HepG2 (cell line): ENCODE results near the gene TTLL12. TPM values are rescaled to one million over a fixed set of nuclear protein-coding genes. Genes with fewer than 3 reads are reported as not detected.

ENCODE experiments used
- ATAC-seq: fragments of 200-7000 bp; cut with Tn5 transposase; 3 replicates; pipeline ENCODE4 v1.9.1; 2020; ENCODE audit warnings: mild to moderate bottlenecking, moderate library complexity
- BruUV-seq: library from RNA; stranded (reverse); fragments of 400-500 nt; replicated peaks from 2 replicates; lab custom pipeline; 2021; lab: Mats Ljungman, UMichigan
- CTCF ChIA-PET: fragments of 300-600 bp; formaldehyde crosslinking; extraction: SDS; loops from one replicate; lab custom pipeline; 2021; ENCODE audit warnings: low total read pairs, inconsistent platforms, low intra/inter-chr PET ratio; lab: Yijun Ruan, JAX
- POLR2A ChIA-PET: fragments of 350-600 bp; sonication (Branson Sonifier 250); formaldehyde crosslinking; loops from one replicate; lab custom pipeline; 2020; ENCODE audit warnings: antibody characterized with exemption, inconsistent platforms; lab: Yijun Ruan, JAX
- DNase-seq: peaks from one replicate; pipeline ENCODE4 v3.0.0-alpha.2; 2015; ENCODE audit warnings: low spot score
- FAIRE-seq: peaks from 3 replicates; lab custom pipeline; 2011; peaks lifted over from hg19 to GRCh38; lab: Jason Lieb, UNC
- H2AFZ ChIP-seq: one replicate; pipeline ENCODE4 v1.6.1; 2011; ENCODE audit warnings: low read length, inconsistent platforms
- H3K27ac ChIP-seq: fragments of 300-600 bp; 3 replicates; pipeline ENCODE4 v1.8.0; 2011; ENCODE audit warnings: mixed run types, mild to moderate bottlenecking, mixed read lengths, low read length, inconsistent platforms; ENCODE audit not compliant: insufficient read depth; ENCODE audit errors: extremely low read length
- H3K27me3 ChIP-seq, 2 experiments: fragments of 200-600 bp in 1 of 2; 2 replicates in 1 of 2; 3 replicates in 1 of 2; pipeline versions ENCODE4 v1.6.0 to v1.8.0; 2011; ENCODE audit warnings: low read length in 2 of 2, mild to moderate bottlenecking in 2 of 2, moderate library complexity in 2 of 2, inconsistent platforms in 1 of 2; ENCODE audit not compliant: insufficient read depth in 2 of 2, control insufficient read depth in 1 of 2
- H3K36me3 ChIP-seq, 2 experiments: fragments of 200-600 bp in 1 of 2; replicated peaks in 1 of 2; 2 replicates in 1 of 2; 3 replicates in 1 of 2; pipeline versions ENCODE4 v1.5.1 to v1.8.0; 2011; ENCODE audit warnings: low read length in 2 of 2, inconsistent platforms in 1 of 2; ENCODE audit not compliant: insufficient read depth in 2 of 2, control insufficient read depth in 1 of 2
- H3K4me1 ChIP-seq: 2 replicates; pipeline ENCODE4 v1.5.1; 2012; ENCODE audit warnings: low read length, inconsistent platforms; ENCODE audit not compliant: insufficient read depth
- H3K4me2 ChIP-seq: 2 replicates; pipeline ENCODE4 v1.6.0; 2011; ENCODE audit warnings: low read depth, low read length, inconsistent platforms
- H3K4me3 ChIP-seq, 3 experiments: fragments of 200-600 bp in 1 of 3; sonication (generic), shearing (Covaris generic) in 1 of 3; replicated peaks in 1 of 3; 2 replicates each; pipeline ENCODE4 v1.5.1; 2011 to 2016; ENCODE audit warnings: low read length in 3 of 3, inconsistent platforms in 2 of 3, low read depth in 2 of 3, mild to moderate bottlenecking in 2 of 3, control low read depth in 1 of 3, mixed read lengths in 1 of 3; ENCODE audit not compliant: insufficient read depth in 1 of 3
- H3K79me2 ChIP-seq: one replicate; pipeline ENCODE4 v1.6.1; 2011; ENCODE audit warnings: low read length, inconsistent platforms; ENCODE audit not compliant: insufficient read depth
- H3K9ac ChIP-seq: 2 replicates; pipeline ENCODE4 v1.6.0; 2011; ENCODE audit warnings: mild to moderate bottlenecking, low read depth, low read length, inconsistent platforms; ENCODE audit not compliant: insufficient read depth
- H3K9me3 ChIP-seq: 2 replicates; pipeline ENCODE4 v1.5.1; 2012; ENCODE audit warnings: mild to moderate bottlenecking, low read length
- H4K20me1 ChIP-seq: 2 replicates; pipeline ENCODE4 v1.6.0; 2011; ENCODE audit warnings: inconsistent platforms, mild to moderate bottlenecking, low read length, moderate library complexity; ENCODE audit not compliant: insufficient read depth
- HDAC2 ChIP-seq: sonication (generic); formaldehyde crosslinking; IDR thresholded peaks from 2 replicates; pipeline ENCODE4 v1.4.0; 2020; ENCODE audit warnings: missing genetic modification reagents
- JUND ChIP-seq: sonication (generic); formaldehyde crosslinking; IDR thresholded peaks from 2 replicates; pipeline ENCODE4 v1.8.0; 2022; ENCODE audit warnings: mild to moderate bottlenecking, missing genetic modification reagents
- KLF11 ChIP-seq: IDR thresholded peaks from 2 replicates; pipeline ENCODE4 v1.6.1; 2016; ENCODE audit warnings: missing compliant biosample characterization
- PCBP1 ChIP-seq: fragments of 200-400 bp; formaldehyde crosslinking; IDR thresholded peaks from 2 replicates; pipeline ENCODE4 v1.6.1; 2017; ENCODE audit warnings: mild to moderate bottlenecking, low read depth, low read length, borderline replicate concordance
- PHF8 ChIP-seq: sonication (generic); formaldehyde crosslinking; IDR thresholded peaks from 2 replicates; pipeline ENCODE4 v1.5.0; 2020; ENCODE audit warnings: missing genetic modification reagents
- SP4 ChIP-seq: sonication (generic); formaldehyde crosslinking; IDR thresholded peaks from 2 replicates; pipeline ENCODE4 v1.8.1; 2023; ENCODE audit warnings: mild to moderate bottlenecking, missing genetic modification reagents
- TMF1 ChIP-seq: sonication (generic); formaldehyde crosslinking; IDR thresholded peaks from 2 replicates; pipeline ENCODE4 v1.8.1; 2022; ENCODE audit warnings: low read depth, missing genetic modification reagents
- ZNF678 ChIP-seq: sonication (generic); formaldehyde crosslinking; IDR thresholded peaks from 2 replicates; pipeline ENCODE4 v1.4.0; 2020; ENCODE audit warnings: mild to moderate bottlenecking, missing genetic modification reagents
- ZNF720 ChIP-seq: sonication (generic); formaldehyde crosslinking; IDR thresholded peaks from 2 replicates; pipeline ENCODE4 v1.4.0; 2020; ENCODE audit warnings: missing genetic modification reagents
- ZNF879 ChIP-seq: sonication (generic); formaldehyde crosslinking; IDR thresholded peaks from 2 replicates; pipeline ENCODE4 v1.8.1; 2023; ENCODE audit warnings: missing genetic modification reagents
- WGBS: methylation state at CpG from one replicate; pipeline ENCODE4 v1.1.6; 2017; ENCODE audit warnings: low lambda C conversion rate; 5-methylcytosine and 5-hydroxymethylcytosine counted together
- in situ Hi-C: cut with HindIII; loops from 2 replicates; pipeline ENCODE4 v1.10.0; 2017; ENCODE audit warnings: low pct_unique_long_range_greater_than_20kb; ENCODE audit not compliant: extremely low pct_ligation_motif_present
- intact Hi-C: fragments of 100-400 bp; cut with micrococcal nuclease; formaldehyde crosslinking; loops from one replicate; pipeline ENCODE4 v1.10.0; 2022; ENCODE audit not compliant: unreplicated experiment
- polyA plus RNA-seq, 8 experiments: library from polyadenylated mRNA; depleted of rRNA in 3 of 8; stranded (reverse) in 7 of 8; unstranded in 1 of 8; fragments of >200 nt; fragmentation: Illumina TruSeq in 4 of 8; extraction: Trizol in 4 of 8; gene quantifications; 2 replicates each; pipeline versions ENCODE4 v1.2.1 to v1.2.3, GENCODE V29; 2011 to 2016; ENCODE audit warnings: low read depth in 4 of 8, missing spikeins in 1 of 8, mixed read lengths in 1 of 8; ENCODE audit not compliant: insufficient read depth in 1 of 8
- total RNA-seq, 5 experiments: library from RNA; depleted of rRNA; stranded (reverse); fragments of >200 nt; fragmentation: Illumina TruSeq; extraction: Trizol; gene quantifications; 2 replicates each; pipeline ENCODE4 v1.2.3, GENCODE V29; 2016; ENCODE audit warnings: low read depth in 1 of 5
- TF ChIP-seq, protein P1 (sequence below): sonication (generic); formaldehyde crosslinking; IDR thresholded peaks from 2 replicates; pipeline ENCODE4 v1.5.0; 2020; ENCODE audit warnings: mild to moderate bottlenecking, missing genetic modification reagents, borderline replicate concordance
- TF ChIP-seq, protein P2 (sequence below): fragments of 450-650 bp; IDR thresholded peaks from 2 replicates; pipeline ENCODE4 v1.6.1; 2016
- TF ChIP-seq, protein P3 (sequence below): IDR thresholded peaks from 2 replicates; pipeline ENCODE4 v1.6.1; 2016; ENCODE audit warnings: low read depth, control low read depth

TTLL12 gene
- total and polyA plus RNA-seq, 2 of the 13 experiments (the other 11 are each of a cell fraction or from before 2014, with no cell fraction given): 11.9 to 38.1 TPM

DNA sequence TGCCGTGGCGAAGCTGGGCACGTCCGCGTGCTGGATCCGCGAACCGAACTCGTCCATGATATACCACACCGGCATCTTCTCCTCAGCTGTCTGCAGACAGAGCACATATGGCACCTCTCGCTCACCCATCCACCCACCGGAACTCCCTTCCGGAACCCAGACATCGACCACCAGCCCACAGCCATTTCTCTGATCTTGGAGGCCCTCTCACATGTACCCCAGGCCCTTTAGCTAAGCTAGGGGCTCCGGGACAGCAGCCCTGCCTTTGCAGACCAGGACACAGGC lies 7.1 kb downstream of the TTLL12 start (continued):
- TF ChIP-seq, protein P1, sequence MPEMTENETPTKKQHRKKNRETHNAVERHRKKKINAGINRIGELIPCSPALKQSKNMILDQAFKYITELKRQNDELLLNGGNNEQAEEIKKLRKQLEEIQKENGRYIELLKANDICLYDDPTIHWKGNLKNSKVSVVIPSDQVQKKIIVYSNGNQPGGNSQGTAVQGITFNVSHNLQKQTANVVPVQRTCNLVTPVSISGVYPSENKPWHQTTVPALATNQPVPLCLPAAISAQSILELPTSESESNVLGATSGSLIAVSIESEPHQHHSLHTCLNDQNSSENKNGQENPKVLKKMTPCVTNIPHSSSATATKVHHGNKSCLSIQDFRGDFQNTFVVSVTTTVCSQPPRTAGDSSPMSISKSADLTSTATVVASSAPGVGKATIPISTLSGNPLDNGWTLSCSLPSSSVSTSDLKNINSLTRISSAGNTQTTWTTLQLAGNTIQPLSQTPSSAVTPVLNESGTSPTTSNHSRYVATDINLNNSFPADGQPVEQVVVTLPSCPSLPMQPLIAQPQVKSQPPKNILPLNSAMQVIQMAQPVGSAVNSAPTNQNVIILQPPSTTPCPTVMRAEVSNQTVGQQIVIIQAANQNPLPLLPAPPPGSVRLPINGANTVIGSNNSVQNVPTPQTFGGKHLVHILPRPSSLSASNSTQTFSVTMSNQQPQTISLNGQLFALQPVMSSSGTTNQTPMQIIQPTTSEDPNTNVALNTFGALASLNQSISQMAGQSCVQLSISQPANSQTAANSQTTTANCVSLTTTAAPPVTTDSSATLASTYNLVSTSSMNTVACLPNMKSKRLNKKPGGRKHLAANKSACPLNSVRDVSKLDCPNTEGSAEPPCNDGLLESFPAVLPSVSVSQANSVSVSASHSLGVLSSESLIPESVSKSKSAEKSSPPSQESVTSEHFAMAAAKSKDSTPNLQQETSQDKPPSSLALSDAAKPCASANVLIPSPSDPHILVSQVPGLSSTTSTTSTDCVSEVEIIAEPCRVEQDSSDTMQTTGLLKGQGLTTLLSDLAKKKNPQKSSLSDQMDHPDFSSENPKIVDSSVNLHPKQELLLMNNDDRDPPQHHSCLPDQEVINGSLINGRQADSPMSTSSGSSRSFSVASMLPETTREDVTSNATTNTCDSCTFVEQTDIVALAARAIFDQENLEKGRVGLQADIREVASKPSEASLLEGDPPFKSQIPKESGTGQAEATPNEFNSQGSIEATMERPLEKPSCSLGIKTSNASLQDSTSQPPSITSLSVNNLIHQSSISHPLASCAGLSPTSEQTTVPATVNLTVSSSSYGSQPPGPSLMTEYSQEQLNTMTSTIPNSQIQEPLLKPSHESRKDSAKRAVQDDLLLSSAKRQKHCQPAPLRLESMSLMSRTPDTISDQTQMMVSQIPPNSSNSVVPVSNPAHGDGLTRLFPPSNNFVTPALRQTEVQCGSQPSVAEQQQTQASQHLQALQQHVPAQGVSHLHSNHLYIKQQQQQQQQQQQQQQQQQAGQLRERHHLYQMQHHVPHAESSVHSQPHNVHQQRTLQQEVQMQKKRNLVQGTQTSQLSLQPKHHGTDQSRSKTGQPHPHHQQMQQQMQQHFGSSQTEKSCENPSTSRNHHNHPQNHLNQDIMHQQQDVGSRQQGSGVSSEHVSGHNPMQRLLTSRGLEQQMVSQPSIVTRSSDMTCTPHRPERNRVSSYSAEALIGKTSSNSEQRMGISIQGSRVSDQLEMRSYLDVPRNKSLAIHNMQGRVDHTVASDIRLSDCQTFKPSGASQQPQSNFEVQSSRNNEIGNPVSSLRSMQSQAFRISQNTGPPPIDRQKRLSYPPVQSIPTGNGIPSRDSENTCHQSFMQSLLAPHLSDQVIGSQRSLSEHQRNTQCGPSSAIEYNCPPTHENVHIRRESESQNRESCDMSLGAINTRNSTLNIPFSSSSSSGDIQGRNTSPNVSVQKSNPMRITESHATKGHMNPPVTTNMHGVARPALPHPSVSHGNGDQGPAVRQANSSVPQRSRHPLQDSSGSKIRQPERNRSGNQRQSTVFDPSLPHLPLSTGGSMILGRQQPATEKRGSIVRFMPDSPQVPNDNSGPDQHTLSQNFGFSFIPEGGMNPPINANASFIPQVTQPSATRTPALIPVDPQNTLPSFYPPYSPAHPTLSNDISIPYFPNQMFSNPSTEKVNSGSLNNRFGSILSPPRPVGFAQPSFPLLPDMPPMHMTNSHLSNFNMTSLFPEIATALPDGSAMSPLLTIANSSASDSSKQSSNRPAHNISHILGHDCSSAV: no peak
- no peak for TF ChIP-seq PCBP1

DNA sequence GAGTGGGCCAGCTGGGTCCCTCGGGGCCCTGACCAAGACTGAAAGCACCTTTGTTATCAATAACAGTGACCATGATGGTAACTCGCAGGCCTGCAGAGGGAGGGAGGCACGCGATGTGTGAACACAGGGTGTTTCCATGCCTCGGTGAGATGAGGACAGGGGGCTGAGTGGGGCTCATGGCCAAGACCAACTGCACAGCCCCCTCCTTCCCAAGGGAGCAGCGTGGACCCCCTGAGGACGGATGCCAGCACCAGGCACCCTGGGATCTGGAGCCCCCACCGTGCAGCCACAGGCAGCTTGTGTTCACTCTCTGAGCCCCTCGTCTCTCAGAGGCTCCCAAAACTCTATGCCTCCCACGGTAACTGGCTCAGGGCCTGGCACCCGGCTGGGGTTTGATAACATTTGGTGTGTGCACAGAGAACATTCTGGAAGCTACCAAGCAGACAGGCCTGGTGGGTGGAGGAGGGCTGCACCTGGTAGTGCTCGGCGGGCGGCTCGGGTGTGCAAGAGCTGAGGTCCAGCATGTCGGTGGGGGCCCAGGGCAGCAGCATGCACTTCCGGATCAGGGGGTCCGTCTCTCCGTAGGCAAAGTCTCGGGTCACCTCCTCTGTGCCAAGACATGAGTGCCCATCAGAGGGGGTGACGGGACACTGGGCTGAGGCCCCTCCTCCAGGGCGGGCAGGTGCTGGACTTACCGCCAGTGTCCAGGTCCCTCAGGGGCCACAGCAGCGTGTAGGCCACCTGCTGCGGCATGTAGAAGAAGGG lies 7.6 kb downstream of the TTLL12 start:
- no TSS peak for BruUV-seq
- Histone ChIP-seq H3K4me3 (no peak overlapping the region), H4K20me1 (no peaks in the 10 kb centered on the region), H3K4me1 (peaks cover 10% of the 10 kb centered on the region), H3K27me3 (no peaks in the 10 kb centered on the region), H3K4me2 (no peak overlapping the region), H3K36me3 (peaks cover 15 to 38% of the 10 kb centered on the region in 2 experiments), H3K9me3 (no peaks in the 10 kb centered on the region), H3K9ac (no peak overlapping the region), H2AFZ (no peak overlapping the region), H3K79me2 (no peaks in the 10 kb centered on the region), H3K27ac (no peak overlapping the region)
- DNase-seq: no peak
- ChIA-PET CTCF (no interaction called here), POLR2A (interaction anchor here (0.6 to 1.2 kb wide), 2 partner anchors 21 to 30 kb away, joined by 3 to 4 read pairs; no protein-coding TSS in a partner anchor)
- TF ChIP-seq ZNF879: no peak
- no peak for TF ChIP-seq HDAC2 (CRISPR knock-in tag)
- TF ChIP-seq SP4 (CRISPR knock-in tag): no peak
- no peak for TF ChIP-seq ZNF678 (CRISPR knock-in tag)
- TF ChIP-seq ZNF720 (CRISPR knock-in tag): no peak
- TF ChIP-seq JUND (CRISPR knock-in tag): no peak
- no peak for TF ChIP-seq TMF1 (CRISPR knock-in tag)
- TF ChIP-seq KLF11 (CRISPR knock-in tag): no peak
- TF ChIP-seq PHF8 (CRISPR knock-in tag): no peak
- TF ChIP-seq, protein P2, sequence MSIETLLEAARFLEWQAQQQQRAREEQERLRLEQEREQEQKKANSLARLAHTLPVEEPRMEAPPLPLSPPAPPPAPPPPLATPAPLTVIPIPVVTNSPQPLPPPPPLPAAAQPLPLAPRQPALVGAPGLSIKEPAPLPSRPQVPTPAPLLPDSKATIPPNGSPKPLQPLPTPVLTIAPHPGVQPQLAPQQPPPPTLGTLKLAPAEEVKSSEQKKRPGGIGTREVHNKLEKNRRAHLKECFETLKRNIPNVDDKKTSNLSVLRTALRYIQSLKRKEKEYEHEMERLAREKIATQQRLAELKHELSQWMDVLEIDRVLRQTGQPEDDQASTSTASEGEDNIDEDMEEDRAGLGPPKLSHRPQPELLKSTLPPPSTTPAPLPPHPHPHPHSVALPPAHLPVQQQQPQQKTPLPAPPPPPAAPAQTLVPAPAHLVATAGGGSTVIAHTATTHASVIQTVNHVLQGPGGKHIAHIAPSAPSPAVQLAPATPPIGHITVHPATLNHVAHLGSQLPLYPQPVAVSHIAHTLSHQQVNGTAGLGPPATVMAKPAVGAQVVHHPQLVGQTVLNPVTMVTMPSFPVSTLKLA: no peak
- TF ChIP-seq, protein P3, sequence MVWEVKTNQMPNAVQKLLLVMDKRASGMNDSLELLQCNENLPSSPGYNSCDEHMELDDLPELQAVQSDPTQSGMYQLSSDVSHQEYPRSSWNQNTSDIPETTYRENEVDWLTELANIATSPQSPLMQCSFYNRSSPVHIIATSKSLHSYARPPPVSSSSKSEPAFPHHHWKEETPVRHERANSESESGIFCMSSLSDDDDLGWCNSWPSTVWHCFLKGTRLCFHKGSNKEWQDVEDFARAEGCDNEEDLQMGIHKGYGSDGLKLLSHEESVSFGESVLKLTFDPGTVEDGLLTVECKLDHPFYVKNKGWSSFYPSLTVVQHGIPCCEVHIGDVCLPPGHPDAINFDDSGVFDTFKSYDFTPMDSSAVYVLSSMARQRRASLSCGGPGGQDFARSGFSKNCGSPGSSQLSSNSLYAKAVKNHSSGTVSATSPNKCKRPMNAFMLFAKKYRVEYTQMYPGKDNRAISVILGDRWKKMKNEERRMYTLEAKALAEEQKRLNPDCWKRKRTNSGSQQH (CRISPR knock-in tag): no peak
- no peak for FAIRE-seq
- ATAC-seq: no peak
- intact Hi-C loops (no loop called here), in situ Hi-C loops (no loop called here)
- WGBS: over 99% methylated on average over 17 of the region's 25 CpGs
